Astrocyte (in vitro differentiated cells and primary cell): ENCODE data around the gene SPOCK1. TPM values are rescaled to one million over a fixed set of nuclear protein-coding genes. Genes with fewer than 3 reads are reported as not detected.

Experiments used
- DNase-seq: peaks from one replicate; pipeline ENCODE4 v3.0.0-alpha.2; 2010; ENCODE audit warnings: low read depth
- FAIRE-seq: peaks from 2 replicates; lab custom pipeline; 2011; peaks lifted over from hg19 to GRCh38; lab: Jason Lieb, UNC
- H2AFZ ChIP-seq: 2 replicates; pipeline ENCODE4 v1.6.0; 2012; ENCODE audit warnings: low read depth, low read length, inconsistent platforms
- H3K27ac ChIP-seq: 2 replicates; pipeline ENCODE4 v1.5.1; 2011; ENCODE audit warnings: low read depth, low read length, inconsistent platforms
- H3K27me3 ChIP-seq: 2 replicates; pipeline ENCODE4 v1.6.0; 2011; ENCODE audit warnings: low read length, inconsistent platforms; ENCODE audit not compliant: insufficient read depth
- H3K36me3 ChIP-seq: 2 replicates; pipeline ENCODE4 v1.5.1; 2011; ENCODE audit warnings: low read length, inconsistent platforms; ENCODE audit not compliant: insufficient read depth
- H3K4me1 ChIP-seq: 2 replicates; pipeline ENCODE4 v1.5.1; 2011; ENCODE audit warnings: low read length, inconsistent platforms; ENCODE audit not compliant: insufficient read depth
- H3K4me2 ChIP-seq: 2 replicates; pipeline ENCODE4 v1.6.0; 2012; ENCODE audit warnings: low read length, inconsistent platforms
- H3K4me3 ChIP-seq: 2 replicates; pipeline ENCODE4 v1.5.1; 2011; ENCODE audit warnings: low read depth, mild to moderate bottlenecking, low read length, inconsistent platforms; ENCODE audit not compliant: insufficient read depth
- H3K79me2 ChIP-seq: 2 replicates; pipeline ENCODE4 v1.6.0; 2012; ENCODE audit warnings: mild to moderate bottlenecking, low read length, inconsistent platforms; ENCODE audit not compliant: insufficient read depth
- H3K9ac ChIP-seq: 2 replicates; pipeline ENCODE4 v1.6.0; 2012; ENCODE audit warnings: mild to moderate bottlenecking, low read length, inconsistent platforms
- H3K9me3 ChIP-seq: 2 replicates; pipeline ENCODE4 v1.5.1; 2012; ENCODE audit warnings: low read depth, mild to moderate bottlenecking, low read length, inconsistent platforms; ENCODE audit not compliant: insufficient read depth
- H4K20me1 ChIP-seq: 2 replicates; pipeline ENCODE4 v1.6.0; 2012; ENCODE audit warnings: low read length, inconsistent platforms; ENCODE audit not compliant: insufficient read depth
- H3K27ac Mint-ChIP-seq: one replicate; pipeline ENCODE4 v1.8.0; 2021; ENCODE audit warnings: mild to moderate bottlenecking, mixed read lengths; ENCODE audit not compliant: unreplicated experiment
- H3K27me3 Mint-ChIP-seq: one replicate; pipeline ENCODE4 v1.8.0; 2021; ENCODE audit warnings: low read depth, mixed read lengths; ENCODE audit not compliant: unreplicated experiment
- H3K36me3 Mint-ChIP-seq: one replicate; pipeline ENCODE4 v1.8.0; 2021; ENCODE audit warnings: low read depth, mixed read lengths; ENCODE audit not compliant: unreplicated experiment
- H3K4me1 Mint-ChIP-seq: one replicate; pipeline ENCODE4 v1.8.0; 2021; ENCODE audit warnings: low read depth, mixed read lengths; ENCODE audit not compliant: unreplicated experiment
- H3K4me3 Mint-ChIP-seq: one replicate; pipeline ENCODE4 v1.8.0; 2021; ENCODE audit warnings: mild to moderate bottlenecking, moderate library complexity, mixed read lengths; ENCODE audit not compliant: unreplicated experiment
- H3K9me3 Mint-ChIP-seq: one replicate; pipeline ENCODE4 v1.8.0; 2021; ENCODE audit warnings: mild to moderate bottlenecking, mixed read lengths; ENCODE audit not compliant: unreplicated experiment
- CTCF ChIP-seq: IDR thresholded peaks from 2 replicates; pipeline ENCODE4 v1.5.1; 2011; ENCODE audit warnings: low read depth, mild to moderate bottlenecking, inconsistent platforms, low read length, moderate library complexity; ENCODE audit not compliant: insufficient read depth
- EZH2 ChIP-seq: IDR thresholded peaks from 2 replicates; pipeline ENCODE4 v1.6.1; 2012; ENCODE audit warnings: mild to moderate bottlenecking, low read length, inconsistent platforms; ENCODE audit not compliant: insufficient read depth
- total RNA-seq: library from RNA; stranded (reverse); gene quantifications from 2 replicates; pipeline ENCODE4 v1.2.1, GENCODE V29; 2021

Gene SPOCK1
- total RNA-seq, 1 donor from 2014 or later, result 53.5 TPM

- FAIRE-seq, result no peak
- no peak overlapping the region for H3K4me2 ChIP-seq
- H3K79me2 ChIP-seq, result peaks cover 68% of the 10 kb centered on the region
Observed at GRCh38 chr5:137478043-137478442, 21.1 kb downstream of the SPOCK1 start.

GRCh38 chr5:137470921-137471220, 28.3 kb downstream of the SPOCK1 start:
- no peaks in the 10 kb centered on the region for H3K9me3 Mint-ChIP-seq
- no peak overlapping the region for H3K27ac Mint-ChIP-seq

More at GRCh38 chr5:137478043-137478442, 21.1 kb downstream of the SPOCK1 start:
- no peak for DNase-seq
- Histone ChIP-seq H3K27me3 (no peaks in the 10 kb centered on the region), H3K9me3 (no peaks in the 10 kb centered on the region), H2AFZ (no peak overlapping the region), H4K20me1 (peaks cover 5% of the 10 kb centered on the region), H3K27ac (no peak overlapping the region), H3K9ac (no peak overlapping the region), H3K4me1 (no peaks in the 10 kb centered on the region), H3K4me3 (no peak overlapping the region), H3K36me3 (no peaks in the 10 kb centered on the region)
- TF ChIP-seq EZH2 (no peak), CTCF (no peak)
- peaks cover 1% of the 10 kb centered on the region for H3K27me3 Mint-ChIP-seq
- H3K9me3 Mint-ChIP-seq, result no peaks in the 10 kb centered on the region
- H3K4me1 Mint-ChIP-seq, result no peaks in the 10 kb centered on the region
- no peak overlapping the region for H3K27ac Mint-ChIP-seq
- no peaks in the 10 kb centered on the region for H3K36me3 Mint-ChIP-seq
- H3K4me3 Mint-ChIP-seq, result no peak overlapping the region

More at GRCh38 chr5:137470921-137471220, 28.3 kb downstream of the SPOCK1 start:
- H3K4me3 ChIP-seq, result no peak overlapping the region
- Mint-ChIP-seq H3K36me3 (no peaks in the 10 kb centered on the region), H3K4me3 (no peak overlapping the region), H3K4me1 (peaks cover 16% of the 10 kb centered on the region), H3K27me3 (no peaks in the 10 kb centered on the region)
- H3K4me1 ChIP-seq, result peaks cover 26% of the 10 kb centered on the region
- TF ChIP-seq EZH2 (no peak), CTCF (no peak)
- H3K79me2 ChIP-seq, result peaks cover 73% of the 10 kb centered on the region
- DNase-seq, result no peak
- peak overlapping the region; percentile 83 for H3K27ac ChIP-seq
- no peak for FAIRE-seq
- no peaks in the 10 kb centered on the region for H3K27me3 ChIP-seq
- H2AFZ ChIP-seq, result no peak overlapping the region
- H3K36me3 ChIP-seq, result no peaks in the 10 kb centered on the region
- no peaks in the 10 kb centered on the region for H3K9me3 ChIP-seq
- peak overlapping the region; percentile 26 for H3K9ac ChIP-seq
- H4K20me1 ChIP-seq, result no peaks in the 10 kb centered on the region
- peak overlapping the region; percentile 37 for H3K4me2 ChIP-seq
